SK-N-SH treated with all-trans-retinoic acid at 6 μM for 48 hours (cell line): ENCODE results near the gene RAB8B.

Experiments used
- ATAC-seq: fragments of 200-7000 bp; cut with Tn5 transposase; 3 replicates; pipeline ENCODE4 v1.9.1; 2020; ENCODE audit warnings: mild to moderate bottlenecking, moderate library complexity
- ARNTL ChIP-seq: fragments of 450-650 bp; formaldehyde crosslinking; IDR thresholded peaks from 2 replicates; pipeline ENCODE4 v1.5.0; 2020; ENCODE audit warnings: low read depth, mild to moderate bottlenecking, moderate library complexity, borderline replicate concordance
- CSDC2 ChIP-seq: fragments of 250-450 bp; sonication (Bioruptor Pico); IDR thresholded peaks from 2 replicates; pipeline ENCODE4 v1.5.0; 2020; ENCODE audit warnings: mild to moderate bottlenecking, moderate library complexity
- ESRRG ChIP-seq: fragments of 250-450 bp; sonication (Bioruptor Pico); IDR thresholded peaks from 2 replicates; pipeline ENCODE4 v1.6.1; 2021; ENCODE audit warnings: mild to moderate bottlenecking
- GLIS3 ChIP-seq: fragments of 250-450 bp; sonication (Bioruptor Pico); IDR thresholded peaks from 2 replicates; pipeline ENCODE4 v1.5.0; 2020; ENCODE audit warnings: mild to moderate bottlenecking, moderate library complexity
- ISL1 ChIP-seq: fragments of 250-450 bp; sonication (Bioruptor Pico); IDR thresholded peaks from 2 replicates; pipeline ENCODE4 v2.1.2; 2022; ENCODE audit warnings: mild to moderate bottlenecking, moderate library complexity
- OSR1 ChIP-seq: fragments of 250-450 bp; sonication (Bioruptor Pico); IDR thresholded peaks from 2 replicates; pipeline ENCODE4 v1.8.0; 2022; ENCODE audit warnings: moderate library complexity, mild to moderate bottlenecking, inconsistent platforms
- PPARA ChIP-seq: fragments of 250-450 bp; sonication (Bioruptor Pico); IDR thresholded peaks from 2 replicates; pipeline ENCODE4 v1.5.0; 2020; ENCODE audit warnings: mild to moderate bottlenecking, borderline replicate concordance
- RARB ChIP-seq: fragments of 250-450 bp; sonication (Bioruptor Pico); IDR thresholded peaks from 2 replicates; pipeline ENCODE4 v1.8.0; 2021; ENCODE audit warnings: mild to moderate bottlenecking, moderate library complexity
- SNAI2 ChIP-seq: fragments of 250-450 bp; sonication (Bioruptor Pico); IDR thresholded peaks from 2 replicates; pipeline ENCODE4 v1.5.0; 2020; ENCODE audit warnings: mild to moderate bottlenecking, moderate library complexity
- TOX ChIP-seq: fragments of 250-450 bp; sonication (Bioruptor Pico); IDR thresholded peaks from 2 replicates; pipeline ENCODE4 v1.8.0; 2021; ENCODE audit warnings: mild to moderate bottlenecking, moderate library complexity, borderline replicate concordance
- ZC3H10 ChIP-seq: fragments of 250-450 bp; sonication (Bioruptor Pico); IDR thresholded peaks from 2 replicates; pipeline ENCODE4 v1.5.1; 2021; ENCODE audit warnings: mild to moderate bottlenecking, moderate library complexity
- ZFP3 ChIP-seq: fragments of 250-450 bp; sonication (Bioruptor Pico); IDR thresholded peaks from 2 replicates; pipeline ENCODE4 v1.5.0; 2020; ENCODE audit warnings: mild to moderate bottlenecking, moderate library complexity
- ZFP30 ChIP-seq: fragments of 450-650 bp; formaldehyde crosslinking; IDR thresholded peaks from 2 replicates; pipeline ENCODE4 v1.5.0; 2022; ENCODE audit warnings: mild to moderate bottlenecking, moderate library complexity
- ZNF565 ChIP-seq: fragments of 450-650 bp; formaldehyde crosslinking; conservative IDR thresholded peaks from 2 replicates; pipeline ENCODE4 v1.5.0; 2020; ENCODE audit warnings: low read depth, mild to moderate bottlenecking, moderate library complexity
- ZNF8 ChIP-seq: fragments of 450-650 bp; formaldehyde crosslinking; IDR thresholded peaks from 2 replicates; pipeline ENCODE4 v1.5.0; 2020; ENCODE audit warnings: mild to moderate bottlenecking, moderate library complexity
- TF ChIP-seq, protein P1 (sequence below): fragments of 250-450 bp; sonication (Bioruptor Pico); IDR thresholded peaks from 2 replicates; pipeline ENCODE4 v1.5.0; 2020; ENCODE audit warnings: mild to moderate bottlenecking, moderate library complexity
- TF ChIP-seq, protein P2 (sequence below): fragments of 250-450 bp; sonication (Bioruptor Pico); IDR thresholded peaks from 2 replicates; pipeline ENCODE4 v1.5.1; 2021; ENCODE audit warnings: mild to moderate bottlenecking, moderate library complexity
- TF ChIP-seq, protein P3 (sequence below): fragments of 250-450 bp; sonication (Bioruptor Pico); IDR thresholded peaks from 2 replicates; pipeline ENCODE4 v1.8.0; 2021; ENCODE audit warnings: low read depth, mild to moderate bottlenecking, moderate library complexity, borderline replicate concordance
- TF ChIP-seq, protein P4 (sequence below): fragments of 250-450 bp; sonication (Bioruptor Pico); IDR thresholded peaks from 2 replicates; pipeline ENCODE4 v1.5.1; 2020; ENCODE audit warnings: low read depth, mild to moderate bottlenecking, moderate library complexity

RAB8B gene

GRCh38 chr15:63195569-63196015 is 6.2 kb downstream of the RAB8B start:
- TF ChIP-seq OSR1 (CRISPR knock-in tag) (no peak), ISL1 (CRISPR knock-in tag) (no peak), ARNTL (CRISPR knock-in tag) (no peak)
- TF ChIP-seq, protein P1, sequence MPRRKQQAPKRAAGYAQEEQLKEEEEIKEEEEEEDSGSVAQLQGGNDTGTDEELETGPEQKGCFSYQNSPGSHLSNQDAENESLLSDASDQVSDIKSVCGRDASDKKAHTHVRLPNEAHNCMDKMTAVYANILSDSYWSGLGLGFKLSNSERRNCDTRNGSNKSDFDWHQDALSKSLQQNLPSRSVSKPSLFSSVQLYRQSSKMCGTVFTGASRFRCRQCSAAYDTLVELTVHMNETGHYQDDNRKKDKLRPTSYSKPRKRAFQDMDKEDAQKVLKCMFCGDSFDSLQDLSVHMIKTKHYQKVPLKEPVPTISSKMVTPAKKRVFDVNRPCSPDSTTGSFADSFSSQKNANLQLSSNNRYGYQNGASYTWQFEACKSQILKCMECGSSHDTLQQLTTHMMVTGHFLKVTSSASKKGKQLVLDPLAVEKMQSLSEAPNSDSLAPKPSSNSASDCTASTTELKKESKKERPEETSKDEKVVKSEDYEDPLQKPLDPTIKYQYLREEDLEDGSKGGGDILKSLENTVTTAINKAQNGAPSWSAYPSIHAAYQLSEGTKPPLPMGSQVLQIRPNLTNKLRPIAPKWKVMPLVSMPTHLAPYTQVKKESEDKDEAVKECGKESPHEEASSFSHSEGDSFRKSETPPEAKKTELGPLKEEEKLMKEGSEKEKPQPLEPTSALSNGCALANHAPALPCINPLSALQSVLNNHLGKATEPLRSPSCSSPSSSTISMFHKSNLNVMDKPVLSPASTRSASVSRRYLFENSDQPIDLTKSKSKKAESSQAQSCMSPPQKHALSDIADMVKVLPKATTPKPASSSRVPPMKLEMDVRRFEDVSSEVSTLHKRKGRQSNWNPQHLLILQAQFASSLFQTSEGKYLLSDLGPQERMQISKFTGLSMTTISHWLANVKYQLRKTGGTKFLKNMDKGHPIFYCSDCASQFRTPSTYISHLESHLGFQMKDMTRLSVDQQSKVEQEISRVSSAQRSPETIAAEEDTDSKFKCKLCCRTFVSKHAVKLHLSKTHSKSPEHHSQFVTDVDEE (CRISPR knock-in tag) = no peak
- no peak for ATAC-seq

DNA sequence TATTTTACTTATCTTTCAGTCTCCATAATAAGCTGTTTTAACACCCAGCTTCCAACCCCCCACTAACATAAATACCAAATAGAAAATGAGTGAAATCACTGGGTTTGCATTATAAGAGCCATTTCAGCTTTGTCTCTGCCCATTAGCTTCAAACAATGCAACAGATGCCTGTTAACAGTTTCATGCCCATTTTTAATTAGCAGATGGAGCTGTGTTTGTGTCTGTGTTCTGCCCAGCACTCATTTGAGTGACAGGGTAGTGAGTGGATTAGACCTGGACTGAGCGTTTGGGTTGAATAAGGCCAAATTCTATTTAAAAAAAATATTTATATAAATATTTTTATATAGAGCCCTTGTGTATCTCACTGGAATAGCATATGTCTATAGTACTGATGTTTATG is 7.4 kb downstream of the RAB8B start:
- ATAC-seq = no peak
- TF ChIP-seq ZNF8 (CRISPR knock-in tag) = no peak
- TF ChIP-seq CSDC2 (CRISPR knock-in tag) = no peak
- no peak for TF ChIP-seq TOX
- TF ChIP-seq GLIS3 = no peak
- no peak for TF ChIP-seq ZFP3
- TF ChIP-seq RARB (CRISPR knock-in tag) = no peak
- TF ChIP-seq, protein P2, sequence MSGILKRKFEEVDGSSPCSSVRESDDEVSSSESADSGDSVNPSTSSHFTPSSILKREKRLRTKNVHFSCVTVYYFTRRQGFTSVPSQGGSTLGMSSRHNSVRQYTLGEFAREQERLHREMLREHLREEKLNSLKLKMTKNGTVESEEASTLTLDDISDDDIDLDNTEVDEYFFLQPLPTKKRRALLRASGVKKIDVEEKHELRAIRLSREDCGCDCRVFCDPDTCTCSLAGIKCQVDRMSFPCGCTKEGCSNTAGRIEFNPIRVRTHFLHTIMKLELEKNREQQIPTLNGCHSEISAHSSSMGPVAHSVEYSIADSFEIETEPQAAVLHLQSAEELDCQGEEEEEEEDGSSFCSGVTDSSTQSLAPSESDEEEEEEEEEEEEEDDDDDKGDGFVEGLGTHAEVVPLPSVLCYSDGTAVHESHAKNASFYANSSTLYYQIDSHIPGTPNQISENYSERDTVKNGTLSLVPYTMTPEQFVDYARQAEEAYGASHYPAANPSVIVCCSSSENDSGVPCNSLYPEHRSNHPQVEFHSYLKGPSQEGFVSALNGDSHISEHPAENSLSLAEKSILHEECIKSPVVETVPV (CRISPR knock-in tag) = no peak
- no peak for TF ChIP-seq PPARA (CRISPR knock-in tag)
- no peak for TF ChIP-seq ZNF565
- no peak for TF ChIP-seq ZFP30 (CRISPR knock-in tag)
- TF ChIP-seq OSR1 (CRISPR knock-in tag) = no peak
- TF ChIP-seq ZC3H10 (CRISPR knock-in tag) = no peak
- TF ChIP-seq, protein P1 (CRISPR knock-in tag) = no peak
- TF ChIP-seq ARNTL (CRISPR knock-in tag) = no peak
- TF ChIP-seq ESRRG (CRISPR knock-in tag) = no peak

GRCh38 chr15:63197626-63198025 is 8.2 kb downstream of the RAB8B start:
- no peak for ATAC-seq
- no peak for TF ChIP-seq GLIS3
- no peak for TF ChIP-seq SNAI2
- TF ChIP-seq ESRRG (CRISPR knock-in tag) = no peak
- TF ChIP-seq ZFP30 (CRISPR knock-in tag) = no peak
- no peak for TF ChIP-seq ZFP3
- TF ChIP-seq, protein P3, sequence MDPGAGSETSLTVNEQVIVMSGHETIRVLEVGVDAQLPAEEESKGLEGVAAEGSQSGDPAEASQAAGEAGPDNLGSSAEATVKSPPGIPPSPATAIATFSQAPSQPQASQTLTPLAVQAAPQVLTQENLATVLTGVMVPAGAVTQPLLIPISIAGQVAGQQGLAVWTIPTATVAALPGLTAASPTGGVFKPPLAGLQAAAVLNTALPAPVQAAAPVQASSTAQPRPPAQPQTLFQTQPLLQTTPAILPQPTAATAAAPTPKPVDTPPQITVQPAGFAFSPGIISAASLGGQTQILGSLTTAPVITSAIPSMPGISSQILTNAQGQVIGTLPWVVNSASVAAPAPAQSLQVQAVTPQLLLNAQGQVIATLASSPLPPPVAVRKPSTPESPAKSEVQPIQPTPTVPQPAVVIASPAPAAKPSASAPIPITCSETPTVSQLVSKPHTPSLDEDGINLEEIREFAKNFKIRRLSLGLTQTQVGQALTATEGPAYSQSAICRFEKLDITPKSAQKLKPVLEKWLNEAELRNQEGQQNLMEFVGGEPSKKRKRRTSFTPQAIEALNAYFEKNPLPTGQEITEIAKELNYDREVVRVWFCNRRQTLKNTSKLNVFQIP (CRISPR knock-in tag) = no peak
- TF ChIP-seq, protein P4, sequence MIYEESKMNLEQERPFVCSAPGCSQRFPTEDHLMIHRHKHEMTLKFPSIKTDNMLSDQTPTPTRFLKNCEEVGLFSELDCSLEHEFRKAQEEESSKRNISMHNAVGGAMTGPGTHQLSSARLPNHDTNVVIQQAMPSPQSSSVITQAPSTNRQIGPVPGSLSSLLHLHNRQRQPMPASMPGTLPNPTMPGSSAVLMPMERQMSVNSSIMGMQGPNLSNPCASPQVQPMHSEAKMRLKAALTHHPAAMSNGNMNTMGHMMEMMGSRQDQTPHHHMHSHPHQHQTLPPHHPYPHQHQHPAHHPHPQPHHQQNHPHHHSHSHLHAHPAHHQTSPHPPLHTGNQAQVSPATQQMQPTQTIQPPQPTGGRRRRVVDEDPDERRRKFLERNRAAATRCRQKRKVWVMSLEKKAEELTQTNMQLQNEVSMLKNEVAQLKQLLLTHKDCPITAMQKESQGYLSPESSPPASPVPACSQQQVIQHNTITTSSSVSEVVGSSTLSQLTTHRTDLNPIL (CRISPR knock-in tag) = no peak
- TF ChIP-seq, protein P1 (CRISPR knock-in tag) = no peak
- TF ChIP-seq, all 23 proteins: peak for 0
